ENCODE measurements around the gene TMBIM4.
"Not testable (repeated sequence)": the region's sequence is repeated elsewhere in the genome, so short reads cannot be mapped to it uniquely, and the experiment has no call there.

The TMBIM4 gene

GRCh38 chr12:66169221-66170170 lies at the start of gene TMBIM4:
TSS of gene TMBIM4 (minus strand) at chr12:66169996. CDS start at chr12:66169951, 45 bp downstream.
- peak; percentile 94 for DNase-seq

- no peak for DNase-seq
Measured at GRCh38 chr12:66217342-66217917, 47.6 kb upstream of the TMBIM4 start.

- not testable (repeated sequence) for DNase-seq
Measured at GRCh38 chr12:66213011-66213410, 43.2 kb upstream of the TMBIM4 start.

GRCh38 chr12:66211573-66211972 lies 41.8 kb upstream of the TMBIM4 start:
- not testable (repeated sequence) for DNase-seq

- peak; percentile 51 for DNase-seq
Measured at GRCh38 chr12:66210840-66211239, 41.0 kb upstream of the TMBIM4 start.

- peak; percentile 72 for DNase-seq
Measured at GRCh38 chr12:66206141-66206540, 36.3 kb upstream of the TMBIM4 start.

- no peak for DNase-seq
Measured at GRCh38 chr12:66203820-66204219, 34.0 kb upstream of the TMBIM4 start.

- DNase-seq, result no peak
Measured at GRCh38 chr12:66199831-66200509, 30.2 kb upstream of the TMBIM4 start.

- DNase-seq, result no peak
Measured at GRCh38 chr12:66199141-66199540, 29.3 kb upstream of the TMBIM4 start.

GRCh38 chr12:66197495-66197921 lies 27.7 kb upstream of the TMBIM4 start:
- DNase-seq, result no peak

GRCh38 chr12:66196806-66197205 lies 27.0 kb upstream of the TMBIM4 start:
- DNase-seq, result no peak

GRCh38 chr12:66195242-66195641 lies 25.4 kb upstream of the TMBIM4 start:
- no peak for DNase-seq

GRCh38 chr12:66194122-66194521 lies 24.3 kb upstream of the TMBIM4 start:
- no peak for DNase-seq

- DNase-seq, result no peak
Measured at GRCh38 chr12:66191547-66192126, 21.8 kb upstream of the TMBIM4 start.

- peak; percentile 38 for DNase-seq
Measured at GRCh38 chr12:66190519-66191370, 20.9 kb upstream of the TMBIM4 start.

GRCh38 chr12:66189889-66190288 lies 20.1 kb upstream of the TMBIM4 start:
- DNase-seq, result no peak

- peak; percentile 88 for DNase-seq
Measured at GRCh38 chr12:66189486-66189843, 19.7 kb upstream of the TMBIM4 start.

GRCh38 chr12:66188584-66189485 lies 19.0 kb upstream of the TMBIM4 start, which contains the start of gene IRAK3:
TSS of gene IRAK3 (plus strand) at chr12:66189214. CDS start at chr12:66189300, 86 bp downstream.
- peak; percentile 64 for DNase-seq

- no peak for DNase-seq
Measured at GRCh38 chr12:66187821-66188220, 18.0 kb upstream of the TMBIM4 start.

GRCh38 chr12:66187036-66187435 lies 17.2 kb upstream of the TMBIM4 start:
- DNase-seq, result no peak

GRCh38 chr12:66184822-66185221 lies 15.0 kb upstream of the TMBIM4 start:
- DNase-seq, result not testable (repeated sequence)
